Ovary (tissue), 3 donors: ENCODE data around the gene PIM2.

Source experiments
- EP300 ChIP-seq: sonication (generic); formaldehyde crosslinking; IDR thresholded peaks from one replicate; pipeline ENCODE4 v1.6.1; 2017; ENCODE audit warnings: antibody characterized with exemption
- POLR2A ChIP-seq: fragments of 450-650 bp; IDR thresholded peaks from one replicate; pipeline ENCODE4 v1.6.1; 2017; ENCODE audit warnings: antibody characterized with exemption, mild to moderate bottlenecking, moderate library complexity
- TF ChIP-seq, protein P1 (sequence below), 3 donors: fragments of 450-650 bp in 2 of 3; fragments of 200-600 bp in 1 of 3; IDR thresholded peaks; one replicate each; pipeline versions ENCODE4 v1.5.1 to v1.8.0; 2016 to 2022; ENCODE audit warnings: antibody characterized with exemption in 3 of 3, mild to moderate bottlenecking in 1 of 3
- donor health status: DM: no; HTN: no; CAD: no.

DNA sequence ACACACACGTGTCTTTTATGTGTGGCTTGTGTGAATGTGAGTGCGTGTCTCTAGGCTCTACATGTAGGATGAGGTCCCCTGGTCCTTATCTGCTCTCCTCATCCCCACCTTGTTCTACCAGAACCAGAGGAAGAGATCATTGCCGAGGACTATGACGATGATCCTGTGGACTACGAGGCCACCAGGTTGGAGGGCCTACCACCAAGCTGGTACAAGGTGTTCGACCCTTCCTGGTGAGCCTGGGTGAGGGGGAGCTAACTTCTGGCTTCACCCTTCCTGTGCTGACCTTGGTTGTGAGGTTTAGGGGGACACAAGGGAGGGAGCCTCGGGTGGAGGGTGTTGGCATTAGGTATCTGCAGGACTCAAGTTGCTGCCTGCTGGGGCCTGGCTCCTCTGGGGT lies 17.8 kb downstream of the PIM2 start:
- TF ChIP-seq EP300 (no peak), POLR2A (no peak)
- TF ChIP-seq, protein P1, sequence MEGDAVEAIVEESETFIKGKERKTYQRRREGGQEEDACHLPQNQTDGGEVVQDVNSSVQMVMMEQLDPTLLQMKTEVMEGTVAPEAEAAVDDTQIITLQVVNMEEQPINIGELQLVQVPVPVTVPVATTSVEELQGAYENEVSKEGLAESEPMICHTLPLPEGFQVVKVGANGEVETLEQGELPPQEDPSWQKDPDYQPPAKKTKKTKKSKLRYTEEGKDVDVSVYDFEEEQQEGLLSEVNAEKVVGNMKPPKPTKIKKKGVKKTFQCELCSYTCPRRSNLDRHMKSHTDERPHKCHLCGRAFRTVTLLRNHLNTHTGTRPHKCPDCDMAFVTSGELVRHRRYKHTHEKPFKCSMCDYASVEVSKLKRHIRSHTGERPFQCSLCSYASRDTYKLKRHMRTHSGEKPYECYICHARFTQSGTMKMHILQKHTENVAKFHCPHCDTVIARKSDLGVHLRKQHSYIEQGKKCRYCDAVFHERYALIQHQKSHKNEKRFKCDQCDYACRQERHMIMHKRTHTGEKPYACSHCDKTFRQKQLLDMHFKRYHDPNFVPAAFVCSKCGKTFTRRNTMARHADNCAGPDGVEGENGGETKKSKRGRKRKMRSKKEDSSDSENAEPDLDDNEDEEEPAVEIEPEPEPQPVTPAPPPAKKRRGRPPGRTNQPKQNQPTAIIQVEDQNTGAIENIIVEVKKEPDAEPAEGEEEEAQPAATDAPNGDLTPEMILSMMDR (IDR thresholded peaks at IDR 0.05) = no peak
